GM10266 (cell line): ENCODE data around the gene PQBP1.

Source experiments
- DNase-seq: peaks from one replicate; pipeline ENCODE4 v3.0.0; 2012; ENCODE audit errors: extremely low spot score
- CTCF ChIP-seq: IDR thresholded peaks from 2 replicates; pipeline ENCODE4 v1.5.1; 2012; ENCODE audit warnings: mild to moderate bottlenecking, low read depth; ENCODE audit not compliant: control insufficient read depth, insufficient read depth; ENCODE audit errors: missing control alignments

The PQBP1 gene

GRCh38 chrX:48933757-48934156 is 36.0 kb downstream of the PQBP1 start:
- TF ChIP-seq CTCF = no peak
- no peak for DNase-seq

- DNase-seq = no peak
- TF ChIP-seq CTCF = no peak
Measured at GRCh38 chrX:48934581-48935300, 37.0 kb downstream of the PQBP1 start.

- no peak for DNase-seq
- TF ChIP-seq CTCF = no peak
Measured at GRCh38 chrX:48935301-48935670, 37.6 kb downstream of the PQBP1 start.

- TF ChIP-seq CTCF = no peak
- no peak for DNase-seq
Measured at GRCh38 chrX:48936429-48937053, 38.8 kb downstream of the PQBP1 start.

GRCh38 chrX:48937054-48937907 is 39.6 kb downstream of the PQBP1 start:
- DNase-seq = peak; percentile 54
- TF ChIP-seq CTCF = peak; percentile 38

- no peak for TF ChIP-seq CTCF
- peak; percentile 49 for DNase-seq
Measured at GRCh38 chrX:48938721-48939425, 41.1 kb downstream of the PQBP1 start.
